GM10847 (cell line): ENCODE data around the gene CCT7.

ENCODE experiments used
- POLR2A ChIP-seq: IDR thresholded peaks from 2 replicates; pipeline ENCODE4 v1.6.1; 2011; ENCODE audit not compliant: insufficient read length; ENCODE audit errors: extremely low read depth

CCT7 gene

GRCh38 chr2:73258186-73258912, 24.2 kb downstream of the CCT7 start:
- TF ChIP-seq POLR2A: no peak

GRCh38 chr2:73258913-73259215, 24.8 kb downstream of the CCT7 start:
- TF ChIP-seq POLR2A: no peak

GRCh38 chr2:73259276-73259675, 25.2 kb downstream of the CCT7 start:
- no peak for TF ChIP-seq POLR2A

GRCh38 chr2:73259704-73260337, 25.7 kb downstream of the CCT7 start:
- no peak for TF ChIP-seq POLR2A

- TF ChIP-seq POLR2A: no peak
Observed at GRCh38 chr2:73260338-73260984, 26.4 kb downstream of the CCT7 start.

GRCh38 chr2:73262108-73262651, 28.1 kb downstream of the CCT7 start:
- TF ChIP-seq POLR2A: no peak

- no peak for TF ChIP-seq POLR2A
Observed at GRCh38 chr2:73263540-73264331, 29.6 kb downstream of the CCT7 start.

- TF ChIP-seq POLR2A: no peak
Observed at GRCh38 chr2:73264332-73264606, 30.2 kb downstream of the CCT7 start.

GRCh38 chr2:73264783-73265182, 30.7 kb downstream of the CCT7 start:
- TF ChIP-seq POLR2A: no peak

GRCh38 chr2:73265298-73266060, 31.4 kb downstream of the CCT7 start:
- TF ChIP-seq POLR2A: no peak

- no peak for TF ChIP-seq POLR2A
Observed at GRCh38 chr2:73266061-73266901, 32.2 kb downstream of the CCT7 start.

GRCh38 chr2:73267008-73267407, 32.9 kb downstream of the CCT7 start:
- no peak for TF ChIP-seq POLR2A

GRCh38 chr2:73268366-73268829, 34.3 kb downstream of the CCT7 start:
- no peak for TF ChIP-seq POLR2A
